Natural killer cell (primary cell): ENCODE measurements around the gene GLYR1. TPM values are rescaled to one million over a fixed set of nuclear protein-coding genes. Genes with fewer than 3 reads are reported as not detected.

ENCODE experiments used
- ATAC-seq, 3 donors: fragments of 150-1000 bp in 2 of 3; fragments of 200-7000 bp in 1 of 3; cut with Tn5 transposase; 1 replicate in 1 of 3; 2 replicates in 2 of 3; pipeline ENCODE4 v1.10.0; 2021; ENCODE audit warnings: mild to moderate bottlenecking in 2 of 3, moderate library complexity in 2 of 3
- DNase-seq, 2 donors: peaks; one replicate each; pipeline versions ENCODE4 v3.0.0 to v3.0.0-alpha.2; 2013 to 2021; ENCODE audit warnings: mixed read lengths in 1 of 2
- H3K27ac ChIP-seq: one replicate; pipeline ENCODE4 v1.5.1; 2013; ENCODE audit warnings: mild to moderate bottlenecking, low read length
- H3K27me3 ChIP-seq: one replicate; pipeline ENCODE4 v1.6.1; 2013; ENCODE audit warnings: low read length; ENCODE audit not compliant: control insufficient read depth, insufficient read depth
- H3K36me3 ChIP-seq: one replicate; pipeline ENCODE4 v1.6.1; 2013; ENCODE audit warnings: low read length; ENCODE audit not compliant: control insufficient read depth, insufficient read depth
- H3K4me1 ChIP-seq: one replicate; pipeline ENCODE4 v1.6.1; 2013; ENCODE audit warnings: low read length; ENCODE audit not compliant: control insufficient read depth, insufficient read depth
- H3K4me3 ChIP-seq: one replicate; pipeline ENCODE4 v1.5.1; 2013; ENCODE audit warnings: low read length
- H3K9me3 ChIP-seq: one replicate; pipeline ENCODE4 v1.6.1; 2013; ENCODE audit warnings: low read length; ENCODE audit not compliant: control insufficient read depth, insufficient read depth
- H3K27ac Mint-ChIP-seq, 2 donors: one replicate each; pipeline ENCODE4 v1.8.0; 2022; ENCODE audit warnings: mild to moderate bottlenecking in 2 of 2, mixed read lengths in 2 of 2, moderate library complexity in 1 of 2
- H3K27me3 Mint-ChIP-seq, 2 donors: one replicate each; pipeline ENCODE4 v1.8.0; 2022; ENCODE audit warnings: low read depth in 2 of 2, mixed read lengths in 2 of 2
- H3K36me3 Mint-ChIP-seq: one replicate; pipeline ENCODE4 v1.8.0; 2022; ENCODE audit warnings: mixed read lengths
- H3K4me1 Mint-ChIP-seq, 2 donors: one replicate each; pipeline ENCODE4 v1.8.0; 2022; ENCODE audit warnings: mixed read lengths in 2 of 2
- H3K4me3 Mint-ChIP-seq: one replicate; pipeline ENCODE4 v1.8.0; 2022; ENCODE audit warnings: mild to moderate bottlenecking, moderate library complexity, mixed read lengths
- H3K9me3 Mint-ChIP-seq, 2 donors: one replicate each; pipeline ENCODE4 v1.8.0; 2022; ENCODE audit warnings: mixed read lengths in 2 of 2
- CTCF ChIP-seq: fragments of 200-600 bp; IDR thresholded peaks from one replicate; pipeline ENCODE4 v1.8.0; 2022; ENCODE audit warnings: antibody characterized with exemption
- WGBS: methylation state at CpG from one replicate; pipeline ENCODE4 v1.1.7; 2013; ENCODE audit warnings: missing lambda C conversion rate; ENCODE audit not compliant: insufficient coverage; 5-methylcytosine and 5-hydroxymethylcytosine counted together
- intact Hi-C: fragments of 100-400 bp; cut with micrococcal nuclease; formaldehyde crosslinking; loops from one replicate; pipeline ENCODE4 v1.14.2; 2022
- total RNA-seq, 4 donors: library from RNA; stranded (reverse); fragments of 120-200 nt in 1 of 4; gene quantifications; one replicate each; pipeline versions ENCODE4 v1.2.3 to v1.2.4, GENCODE V29; 2013 to 2022

GLYR1 gene
- total RNA-seq, 3 donors from 2014 or later (not counting 1 experiment from before 2014, with no cell fraction given): 112 to 129 (median 125) TPM

GRCh38 chr16:4832698-4833343 lies 14.3 kb downstream of the GLYR1 start:
- Mint-ChIP-seq H3K27me3 (no peaks in the 10 kb centered on the region), H3K4me3 (no peak overlapping the region), H3K9me3 (no peaks in the 10 kb centered on the region), H3K27ac (peak overlapping the region in 1 of 2 donors; percentile 20), H3K36me3 (peaks cover 7% of the 10 kb centered on the region), H3K4me1 (peaks cover 6 to 13% of the 10 kb centered on the region in 2 donors)
- H3K9me3 ChIP-seq: no peaks in the 10 kb centered on the region
- no peaks in the 10 kb centered on the region for H3K4me1 ChIP-seq
- peaks cover 69% of the 10 kb centered on the region for H3K36me3 ChIP-seq
- H3K4me3 ChIP-seq: no peak overlapping the region
- intact Hi-C loops: no loop called here
- WGBS: 77% methylated on average over 5 of the region's 6 CpGs
- no peak for TF ChIP-seq CTCF
- ATAC-seq (no peak), DNase-seq (no peak)
- H3K27ac ChIP-seq: no peak overlapping the region
- H3K27me3 ChIP-seq: no peaks in the 10 kb centered on the region

DNA sequence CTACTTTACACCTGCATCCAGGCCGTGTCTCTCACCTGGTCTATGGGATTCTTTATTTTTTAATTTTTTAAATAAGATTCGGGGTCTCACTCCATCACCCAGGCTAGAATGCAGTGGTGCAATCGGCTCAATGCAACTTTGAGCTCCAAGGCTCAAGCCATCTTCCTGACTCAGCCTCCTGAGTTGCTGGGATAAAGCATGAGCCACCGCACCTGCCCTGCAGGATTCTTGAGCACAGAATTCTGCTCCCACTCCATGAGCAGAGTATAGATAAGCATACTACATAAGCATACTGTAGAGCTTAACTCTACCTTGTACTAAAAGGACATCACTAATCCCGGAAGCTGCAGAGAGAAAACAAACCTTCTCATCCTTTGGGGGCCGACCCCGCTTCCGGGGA lies 15.5 kb downstream of the GLYR1 start:
- no peak overlapping the region for H3K27ac Mint-ChIP-seq
- DNase-seq (no peak), ATAC-seq (no peak)
- H3K27me3 ChIP-seq: no peaks in the 10 kb centered on the region
- no peaks in the 10 kb centered on the region for H3K9me3 ChIP-seq
- WGBS: 98% methylated on average over 8 of the region's 8 CpGs
- no peaks in the 10 kb centered on the region for H3K9me3 Mint-ChIP-seq
- H3K4me3 Mint-ChIP-seq: no peak overlapping the region
- H3K27ac ChIP-seq: no peak overlapping the region
- intact Hi-C loops: no loop called here
- no peaks in the 10 kb centered on the region for H3K4me1 ChIP-seq
- no peak overlapping the region for H3K4me3 ChIP-seq
- H3K36me3 Mint-ChIP-seq: peaks cover 7% of the 10 kb centered on the region
- H3K27me3 Mint-ChIP-seq: no peaks in the 10 kb centered on the region
- no peak for TF ChIP-seq CTCF
- H3K36me3 ChIP-seq: peaks cover 65% of the 10 kb centered on the region
- peaks cover 6 to 13% of the 10 kb centered on the region in 2 donors for H3K4me1 Mint-ChIP-seq

- no peak overlapping the region for H3K4me3 ChIP-seq
- Mint-ChIP-seq H3K27ac (no peak overlapping the region), H3K36me3 (peaks cover 7% of the 10 kb centered on the region), H3K27me3 (no peaks in the 10 kb centered on the region), H3K4me3 (no peak overlapping the region), H3K4me1 (peaks cover 6 to 13% of the 10 kb centered on the region in 2 donors), H3K9me3 (no peaks in the 10 kb centered on the region)
- no peaks in the 10 kb centered on the region for H3K27me3 ChIP-seq
- H3K9me3 ChIP-seq: no peaks in the 10 kb centered on the region
- H3K27ac ChIP-seq: no peak overlapping the region
- TF ChIP-seq CTCF: no peak
- peaks cover 65% of the 10 kb centered on the region for H3K36me3 ChIP-seq
- WGBS: 98% methylated on average over 7 of the region's 7 CpGs
- no peak for ATAC-seq
- DNase-seq: no peak
- intact Hi-C loops: no loop called here
- no peaks in the 10 kb centered on the region for H3K4me1 ChIP-seq
Observed at GRCh38 chr16:4830408-4830807, 16.7 kb downstream of the GLYR1 start.
